ENCODE data around the gene C8G.

The C8G gene

DNA sequence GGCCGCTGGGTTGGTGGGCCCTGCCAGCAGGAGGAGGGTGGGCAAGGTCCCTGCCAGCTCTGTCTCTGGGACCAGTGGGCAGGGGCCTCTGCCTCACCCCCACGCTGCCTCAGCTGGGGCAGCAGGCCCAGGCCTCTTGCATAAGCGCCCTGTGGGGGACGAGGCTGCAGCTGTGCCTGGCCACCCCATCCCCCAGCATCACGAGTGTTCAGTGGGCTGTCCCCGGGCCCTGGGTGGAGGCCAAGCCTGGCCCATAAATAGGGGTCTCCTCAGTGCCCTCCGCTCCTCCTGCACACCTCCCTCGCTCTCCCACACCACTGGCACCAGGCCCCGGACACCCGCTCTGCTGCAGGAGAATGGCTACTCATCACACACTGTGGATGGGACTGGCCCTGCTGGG is 32.2 kb downstream of the C8G start, which contains the start of gene PTGDS:
Gene PTGDS (plus strand): TSS at position 282 of the 400 bp plus-strand sequence. CDS start 75 bp downstream, at position 357.
- Histone ChIP-seq H3K9me3 (ENCODE audit: insufficient read depth, low read length, severe bottlenecking) (no peaks in the 10 kb centered on the region), H4K20me1 (ENCODE audit: insufficient read depth, low read length) (no peaks in the 10 kb centered on the region), H3K79me2 (ENCODE audit: insufficient read depth, low read length) (no peaks in the 10 kb centered on the region), H3K36me3 (ENCODE audit: insufficient read depth, low read length) (no peaks in the 10 kb centered on the region), H3K4me2 (ENCODE audit: insufficient read depth, low read length) (no peak within 1 kb of the TSS), H3K27ac (ENCODE audit: low read length) (no peak within 1 kb of the TSS), H3K4me1 (ENCODE audit: insufficient read depth, low read length) (no peaks in the 10 kb centered on the region), H3K4me3 (ENCODE audit: low read depth in 1 of 2, low read length in 2 of 2) (no peak within 1 kb of the TSS), H3K27me3 (ENCODE audit: insufficient read depth, low read length, poor library complexity) (no peaks in the 10 kb centered on the region), H2AFZ (ENCODE audit: low read depth, low read length) (no peak within 1 kb of the TSS), H3K9ac (ENCODE audit: low read depth, low read length) (no peak within 1 kb of the TSS)
- TF ChIP-seq, protein P1, sequence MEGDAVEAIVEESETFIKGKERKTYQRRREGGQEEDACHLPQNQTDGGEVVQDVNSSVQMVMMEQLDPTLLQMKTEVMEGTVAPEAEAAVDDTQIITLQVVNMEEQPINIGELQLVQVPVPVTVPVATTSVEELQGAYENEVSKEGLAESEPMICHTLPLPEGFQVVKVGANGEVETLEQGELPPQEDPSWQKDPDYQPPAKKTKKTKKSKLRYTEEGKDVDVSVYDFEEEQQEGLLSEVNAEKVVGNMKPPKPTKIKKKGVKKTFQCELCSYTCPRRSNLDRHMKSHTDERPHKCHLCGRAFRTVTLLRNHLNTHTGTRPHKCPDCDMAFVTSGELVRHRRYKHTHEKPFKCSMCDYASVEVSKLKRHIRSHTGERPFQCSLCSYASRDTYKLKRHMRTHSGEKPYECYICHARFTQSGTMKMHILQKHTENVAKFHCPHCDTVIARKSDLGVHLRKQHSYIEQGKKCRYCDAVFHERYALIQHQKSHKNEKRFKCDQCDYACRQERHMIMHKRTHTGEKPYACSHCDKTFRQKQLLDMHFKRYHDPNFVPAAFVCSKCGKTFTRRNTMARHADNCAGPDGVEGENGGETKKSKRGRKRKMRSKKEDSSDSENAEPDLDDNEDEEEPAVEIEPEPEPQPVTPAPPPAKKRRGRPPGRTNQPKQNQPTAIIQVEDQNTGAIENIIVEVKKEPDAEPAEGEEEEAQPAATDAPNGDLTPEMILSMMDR (IDR thresholded peaks at IDR 0.05; ENCODE audit: borderline replicate concordance, extremely low read depth, low read length, poor library complexity, severe bottlenecking) = no peak
- TF ChIP-seq EZH2 (IDR thresholded peaks at IDR 0.05; ENCODE audit: borderline replicate concordance, low read depth, low read length, severe bottlenecking) = no peak
- DNase-seq (no peak), ATAC-seq (ENCODE audit: insufficient read depth, low read depth) (no peak)

DNA sequence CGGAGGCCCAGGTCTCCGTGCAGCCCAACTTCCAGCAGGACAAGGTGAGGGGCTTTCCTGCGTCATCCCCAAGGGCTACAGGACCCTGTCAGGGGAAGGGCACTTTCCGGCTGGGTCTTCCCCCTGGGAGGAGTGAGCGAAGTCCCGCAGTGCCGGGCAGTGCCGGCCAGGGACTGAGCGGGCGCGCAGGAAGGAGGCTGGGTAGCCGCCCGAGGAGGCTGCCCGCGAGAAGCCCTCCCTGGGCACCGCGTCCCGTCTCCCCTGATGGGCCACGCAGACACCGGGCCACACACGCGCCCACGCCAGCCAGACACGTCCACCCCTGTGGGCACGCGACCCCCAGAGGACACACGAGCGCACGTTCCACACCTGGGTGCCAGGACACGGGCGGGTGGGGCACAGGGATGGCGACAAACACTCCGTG is 32.6 kb downstream of the C8G start:
- no peak overlapping the region for H3K27ac ChIP-seq (ENCODE audit: low read length)

DNA sequence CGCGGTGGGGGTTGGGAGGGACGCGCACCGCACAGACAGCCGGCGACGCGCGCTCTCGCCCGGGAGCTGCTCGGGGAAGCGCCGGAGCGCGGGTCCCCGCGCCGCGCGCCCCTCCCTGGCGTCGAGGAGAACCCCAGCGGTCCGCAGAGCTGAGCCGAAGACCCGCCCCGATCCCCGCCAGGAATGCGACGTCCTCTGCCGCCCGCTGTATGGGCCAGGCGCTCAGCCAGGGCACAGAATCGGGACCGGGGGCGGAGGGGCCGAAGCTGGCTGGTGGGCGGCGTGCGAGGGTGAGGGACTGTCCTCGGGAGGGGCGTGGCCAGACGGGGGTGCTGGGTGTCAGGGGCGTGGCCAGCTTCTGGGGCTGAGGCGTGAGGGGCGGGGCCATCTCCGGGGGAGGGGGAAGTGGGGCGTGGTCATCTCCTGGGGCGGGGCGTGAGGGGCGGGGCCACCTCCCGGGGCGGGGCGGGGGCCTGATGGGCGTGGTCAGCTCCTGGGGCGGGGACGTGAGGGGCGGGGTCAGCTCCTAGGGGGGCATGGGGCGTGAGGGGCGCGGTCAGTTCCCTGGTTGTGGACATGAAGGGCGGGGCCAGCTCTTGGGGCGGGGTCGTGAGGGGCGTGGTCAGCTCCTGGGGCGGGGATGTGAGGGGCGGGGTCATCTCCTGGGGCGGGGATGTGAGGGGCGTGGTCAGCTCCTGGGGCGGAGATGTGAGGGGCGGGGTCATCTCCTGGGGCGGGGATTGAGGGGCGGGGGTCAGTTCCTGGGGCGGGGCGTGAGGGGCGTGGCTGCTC is 33.2 kb downstream of the C8G start:
- no peak for ATAC-seq (ENCODE audit: insufficient read depth, low read depth)

More for the DNA sequence above, 32.6 kb downstream of the C8G start:
- Histone ChIP-seq H3K27me3 (ENCODE audit: insufficient read depth, low read length, poor library complexity) (no peaks in the 10 kb centered on the region), H4K20me1 (ENCODE audit: insufficient read depth, low read length) (no peaks in the 10 kb centered on the region), H3K79me2 (ENCODE audit: insufficient read depth, low read length) (no peaks in the 10 kb centered on the region), H3K9ac (ENCODE audit: low read depth, low read length) (no peak overlapping the region), H3K4me2 (ENCODE audit: insufficient read depth, low read length) (no peak overlapping the region), H3K4me1 (ENCODE audit: insufficient read depth, low read length) (no peaks in the 10 kb centered on the region), H3K4me3 (ENCODE audit: low read depth in 1 of 2, low read length in 2 of 2) (no peak overlapping the region), H3K9me3 (ENCODE audit: insufficient read depth, low read length, severe bottlenecking) (no peaks in the 10 kb centered on the region), H2AFZ (ENCODE audit: low read depth, low read length) (no peak overlapping the region), H3K36me3 (ENCODE audit: insufficient read depth, low read length) (no peaks in the 10 kb centered on the region)
- DNase-seq = no peak
- ATAC-seq (ENCODE audit: insufficient read depth, low read depth) = no peak
- TF ChIP-seq EZH2 (IDR thresholded peaks at IDR 0.05; ENCODE audit: borderline replicate concordance, low read depth, low read length, severe bottlenecking) = no peak
- TF ChIP-seq, protein P1 (IDR thresholded peaks at IDR 0.05; ENCODE audit: borderline replicate concordance, extremely low read depth, low read length, poor library complexity, severe bottlenecking) = no peak

More for the DNA sequence above, 33.2 kb downstream of the C8G start:
- no peak overlapping the region for H3K27ac ChIP-seq (ENCODE audit: low read length)
- no peaks in the 10 kb centered on the region for H3K36me3 ChIP-seq (ENCODE audit: insufficient read depth, low read length)
- H3K9me3 ChIP-seq (ENCODE audit: insufficient read depth, low read length, severe bottlenecking) = no peaks in the 10 kb centered on the region
- no peaks in the 10 kb centered on the region for H3K27me3 ChIP-seq (ENCODE audit: insufficient read depth, low read length, poor library complexity)
- H3K79me2 ChIP-seq (ENCODE audit: insufficient read depth, low read length) = no peaks in the 10 kb centered on the region
- H4K20me1 ChIP-seq (ENCODE audit: insufficient read depth, low read length) = no peaks in the 10 kb centered on the region
- TF ChIP-seq EZH2 (IDR thresholded peaks at IDR 0.05; ENCODE audit: borderline replicate concordance, low read depth, low read length, severe bottlenecking) = no peak
- TF ChIP-seq, protein P1 (IDR thresholded peaks at IDR 0.05; ENCODE audit: borderline replicate concordance, extremely low read depth, low read length, poor library complexity, severe bottlenecking) = no peak
- no peaks in the 10 kb centered on the region for H3K4me1 ChIP-seq (ENCODE audit: insufficient read depth, low read length)
- H3K4me3 ChIP-seq (ENCODE audit: low read depth in 1 of 2, low read length in 2 of 2) = no peak overlapping the region
- no peak overlapping the region for H3K9ac ChIP-seq (ENCODE audit: low read depth, low read length)
- H2AFZ ChIP-seq (ENCODE audit: low read depth, low read length) = no peak overlapping the region
- DNase-seq = no peak
- no peak overlapping the region for H3K4me2 ChIP-seq (ENCODE audit: insufficient read depth, low read length)
